ENCODE results near the gene NTSR1. TPM values are rescaled to one million over a fixed set of nuclear protein-coding genes. Genes with fewer than 3 reads are reported as not detected.

Gene NTSR1
- total RNA-seq, 1 experiment from 2014 or later = 4.5 TPM

GRCh38 chr20:62758226-62758912 lies 49.7 kb downstream of the NTSR1 start:
- no peak for DNase-seq (ENCODE audit: unreplicated experiment)
- Mint-ChIP-seq H3K4me3 (ENCODE audit: unreplicated experiment) (no peak overlapping the region), H3K9me3 (ENCODE audit: unreplicated experiment) (no peaks in the 10 kb centered on the region), H3K27ac (ENCODE audit: low read depth, unreplicated experiment) (no peak overlapping the region), H3K36me3 (ENCODE audit: insufficient read depth, unreplicated experiment) (peaks cover 6% of the 10 kb centered on the region), H3K27me3 (ENCODE audit: insufficient read depth, unreplicated experiment) (no peaks in the 10 kb centered on the region), H3K4me1 (ENCODE audit: insufficient read depth, unreplicated experiment) (no peaks in the 10 kb centered on the region)
- POLR2A ChIA-PET = interaction anchor here (1.7 kb wide), 1 partner anchor 15 kb away, joined by 5 read pairs; no protein-coding TSS in a partner anchor
- intact Hi-C loops (cut with micrococcal nuclease) = no loop called here
- CTCF ChIA-PET = interaction anchor here (0.6 to 2.4 kb wide), 3 partner anchors 11 to 295 kb away, joined by 3 to 8 read pairs (median 4); no protein-coding TSS in a partner anchor
- BruUV-seq (replicated peaks) = no TSS peak
- TF ChIP-seq CTCF (IDR thresholded peaks at IDR 0.05; ENCODE audit: unreplicated experiment) = no peak

GRCh38 chr20:62759981-62760431 lies 51.4 kb downstream of the NTSR1 start:
- Mint-ChIP-seq H3K27ac (ENCODE audit: low read depth, unreplicated experiment) (no peak overlapping the region), H3K4me1 (ENCODE audit: insufficient read depth, unreplicated experiment) (no peaks in the 10 kb centered on the region), H3K4me3 (ENCODE audit: unreplicated experiment) (no peak overlapping the region), H3K9me3 (ENCODE audit: unreplicated experiment) (no peaks in the 10 kb centered on the region), H3K36me3 (ENCODE audit: insufficient read depth, unreplicated experiment) (peaks cover 6% of the 10 kb centered on the region), H3K27me3 (ENCODE audit: insufficient read depth, unreplicated experiment) (no peaks in the 10 kb centered on the region)
- intact Hi-C loops (cut with micrococcal nuclease) = no loop called here
- BruUV-seq (replicated peaks) = no TSS peak
- CTCF ChIA-PET = interaction anchor here (2.4 kb wide), 1 partner anchor 32 kb away, joined by 8 read pairs; no protein-coding TSS in a partner anchor
- DNase-seq (ENCODE audit: unreplicated experiment) = no peak
- POLR2A ChIA-PET = no interaction called here
- TF ChIP-seq CTCF (IDR thresholded peaks at IDR 0.05; ENCODE audit: unreplicated experiment) = no peak

- no TSS peak for BruUV-seq (replicated peaks)
- Mint-ChIP-seq H3K4me3 (ENCODE audit: unreplicated experiment) (no peak overlapping the region), H3K4me1 (ENCODE audit: insufficient read depth, unreplicated experiment) (no peaks in the 10 kb centered on the region), H3K36me3 (ENCODE audit: insufficient read depth, unreplicated experiment) (peaks cover 6% of the 10 kb centered on the region), H3K27ac (ENCODE audit: low read depth, unreplicated experiment) (no peak overlapping the region), H3K27me3 (ENCODE audit: insufficient read depth, unreplicated experiment) (no peaks in the 10 kb centered on the region), H3K9me3 (ENCODE audit: unreplicated experiment) (no peaks in the 10 kb centered on the region)
- ChIA-PET CTCF (interaction anchor here (0.8 kb wide), 1 partner anchor 117 kb away, joined by 3 read pairs; no protein-coding TSS in a partner anchor), POLR2A (no interaction called here)
- intact Hi-C loops (cut with micrococcal nuclease) = no loop called here
- DNase-seq (ENCODE audit: unreplicated experiment) = no peak
- TF ChIP-seq CTCF (IDR thresholded peaks at IDR 0.05; ENCODE audit: unreplicated experiment) = no peak
Observed at GRCh38 chr20:62760471-62760855, 51.8 kb downstream of the NTSR1 start.

- H3K27ac Mint-ChIP-seq (ENCODE audit: low read depth, unreplicated experiment) = no peak overlapping the region
- TF ChIP-seq CTCF (IDR thresholded peaks at IDR 0.05; ENCODE audit: unreplicated experiment) = no peak
- intact Hi-C loops (cut with micrococcal nuclease) = no loop called here
- H3K4me1 Mint-ChIP-seq (ENCODE audit: insufficient read depth, unreplicated experiment) = no peaks in the 10 kb centered on the region
- no peaks in the 10 kb centered on the region for H3K27me3 Mint-ChIP-seq (ENCODE audit: insufficient read depth, unreplicated experiment)
- no peak overlapping the region for H3K4me3 Mint-ChIP-seq (ENCODE audit: unreplicated experiment)
- no peak for DNase-seq (ENCODE audit: unreplicated experiment)
- H3K9me3 Mint-ChIP-seq (ENCODE audit: unreplicated experiment) = no peaks in the 10 kb centered on the region
- peaks cover 6% of the 10 kb centered on the region for H3K36me3 Mint-ChIP-seq (ENCODE audit: insufficient read depth, unreplicated experiment)
- CTCF ChIA-PET = interaction anchor here (0.6 to 0.8 kb wide), 2 partner anchors 118 to 462 kb away, joined by 3 read pairs; no protein-coding TSS in a partner anchor
- POLR2A ChIA-PET = no interaction called here
- BruUV-seq (replicated peaks) = no TSS peak
Observed at GRCh38 chr20:62760856-62761758, 52.5 kb downstream of the NTSR1 start.

Data from MCF 10A (cell line).